ENCODE measurements around the gene SEZ6L. TPM values are rescaled to one million over a fixed set of nuclear protein-coding genes. Genes with fewer than 3 reads are reported as not detected.

Gene SEZ6L
- total RNA-seq, 1 experiment from 2014 or later, result 0.13 TPM

DNA sequence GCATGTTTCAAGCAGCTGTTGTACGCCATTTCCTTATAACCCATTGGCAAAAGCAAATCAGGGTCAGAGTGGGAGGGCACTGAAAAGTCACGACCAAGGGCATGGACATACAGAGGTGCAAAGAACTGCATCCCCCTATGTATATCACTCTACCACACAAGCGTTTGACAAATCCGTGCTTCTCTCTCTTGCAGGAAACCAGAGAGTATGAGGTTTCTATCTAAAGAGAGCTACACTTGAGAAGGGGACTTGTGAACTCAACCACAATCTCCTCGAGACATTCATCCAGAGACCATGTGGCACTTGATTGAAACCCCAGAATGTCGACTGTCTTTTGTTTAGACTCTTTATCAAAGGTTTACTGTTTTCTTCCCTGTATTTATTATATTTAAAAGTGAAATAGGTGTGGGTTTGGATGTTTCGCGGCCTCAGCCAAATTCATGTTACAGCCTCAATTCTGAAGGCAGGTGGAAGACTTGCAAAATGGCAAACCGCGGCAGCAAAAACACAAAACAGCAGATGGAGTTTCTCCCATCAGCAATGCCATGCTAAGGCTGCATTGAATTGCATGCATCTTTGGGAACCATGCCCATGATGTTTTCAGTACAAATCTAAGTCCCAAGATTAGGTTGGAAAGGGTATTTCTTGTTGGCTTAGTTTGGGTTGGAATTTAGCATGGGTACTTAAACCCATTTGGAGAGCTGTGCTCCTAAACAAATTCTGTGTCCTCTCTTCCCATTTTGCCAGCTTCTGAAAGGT is 211.0 kb downstream of the SEZ6L start:
- Histone ChIP-seq H3K14ac (ENCODE audit: insufficient read depth, low read length) (no peak overlapping the region), H2BK5ac (ENCODE audit: insufficient read length, low read length) (no peak overlapping the region), H4K5ac (ENCODE audit: insufficient read length, low read depth, low read length) (no peak overlapping the region), H3K27ac (ENCODE audit: insufficient read length, low read depth, low read length) (no peak overlapping the region), H3K9me3 (ENCODE audit: control insufficient read depth, low read depth, low read length) (no peaks in the 10 kb centered on the region), H4K8ac (replicated peaks; ENCODE audit: insufficient read length, low read depth, low read length) (no peak overlapping the region), H2BK20ac (ENCODE audit: low read depth, low read length, poor library complexity, severe bottlenecking) (no peak overlapping the region), H4K91ac (ENCODE audit: insufficient read length, low read depth, low read length) (no peak overlapping the region), H3K4me2 (ENCODE audit: insufficient read depth, insufficient read length, low read length) (no peak overlapping the region), H3T11ph (ENCODE audit: low read length) (no peak overlapping the region), H3K79me2 (ENCODE audit: insufficient read depth, low read length) (no peaks in the 10 kb centered on the region), H3K4me1 (ENCODE audit: insufficient read depth, low read length) (no peaks in the 10 kb centered on the region), H3K18ac (ENCODE audit: insufficient read length, low read depth, low read length) (no peak overlapping the region), H4K20me1 (ENCODE audit: control insufficient read depth, insufficient read depth, insufficient read length) (no peaks in the 10 kb centered on the region), H3K23me2 (ENCODE audit: insufficient read length, low read depth, low read length, poor library complexity, severe bottlenecking) (no peaks in the 10 kb centered on the region), H3K79me1 (ENCODE audit: insufficient read depth, low read depth, low read length, poor library complexity, severe bottlenecking) (no peaks in the 10 kb centered on the region), H3K9ac (ENCODE audit: extremely low read depth, insufficient read length, low read length) (no peak overlapping the region), H2BK15ac (ENCODE audit: low read depth, low read length) (no peak overlapping the region), H3K23ac (ENCODE audit: insufficient read length, low read depth, low read length) (no peak overlapping the region), H3K4ac (ENCODE audit: low read depth, low read length) (no peak overlapping the region), H2AFZ (ENCODE audit: low read length) (no peak overlapping the region), H3K27me3 (ENCODE audit: insufficient read depth, low read length) (no peaks in the 10 kb centered on the region), H2BK12ac (ENCODE audit: insufficient read length, low read depth, low read length) (no peak overlapping the region), H2BK120ac (ENCODE audit: low read depth, low read length, poor library complexity, severe bottlenecking) (no peak overlapping the region), H3K56ac (ENCODE audit: insufficient read length, low read depth, low read length) (no peak overlapping the region), H2AK5ac (ENCODE audit: insufficient read length, low read length) (no peak overlapping the region)
- no CpG with 5 or more reads among the region's 10 CpGs for WGBS (ENCODE audit: extremely low coverage, insufficient read length, low lambda C conversion rate)
- no peak overlapping the region for H3K4me3 Mint-ChIP-seq
- peaks cover 11 to 13% of the 10 kb centered on the region in 2 experiments for H3K4me1 Mint-ChIP-seq
- peaks cover 41% of the 10 kb centered on the region for H3K27me3 Mint-ChIP-seq (ENCODE audit: low read depth)
- no peak for DNase-seq
- H3K27ac Mint-ChIP-seq, result no peak overlapping the region
- no peaks in the 10 kb centered on the region for H3K36me3 Mint-ChIP-seq (ENCODE audit: insufficient read depth in 1 of 3, low read depth in 3 of 3)
- no peaks in the 10 kb centered on the region for H3K9me3 Mint-ChIP-seq
- TF ChIP-seq CTCF (conservative IDR thresholded peaks at IDR 0.05), result no peak
